ENCODE results near the gene DCLK3. TPM values are rescaled to one million over a fixed set of nuclear protein-coding genes. Genes with fewer than 3 reads are reported as not detected.
A peak's percentile ranks its signal among the peaks of the same experiment; 100 is the strongest.

DCLK3 gene
- total RNA-seq, 1 experiment from 2014 or later: 0.06 TPM

DNA sequence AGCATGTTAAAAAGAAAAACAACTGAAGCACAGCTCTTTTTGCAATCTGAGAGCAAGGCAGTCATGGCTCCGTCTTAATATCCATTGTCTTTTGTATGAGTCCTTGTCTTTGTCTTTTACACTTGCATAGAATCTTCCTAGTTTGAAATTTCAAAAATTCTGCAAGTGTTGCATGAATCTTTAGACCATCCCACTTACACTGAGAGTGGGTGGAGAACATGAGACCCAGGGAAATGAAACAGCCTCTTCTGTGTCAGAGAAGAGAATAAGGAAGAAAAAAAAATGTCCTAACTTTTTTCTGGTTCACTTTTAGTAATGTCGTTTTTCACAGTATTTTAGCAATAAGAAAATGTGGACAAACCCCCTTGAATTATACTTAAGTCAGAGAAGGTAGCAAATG lies 12.1 kb upstream of the DCLK3 start:
- DNase-seq (ENCODE audit: low spot score): no peak
- H3K4me1 ChIP-seq (ENCODE audit: insufficient read depth, low read length, poor library complexity, severe bottlenecking): peaks cover 10% of the 10 kb centered on the region
- CTCF ChIA-PET: no interaction called here
- intact Hi-C loops (cut with micrococcal nuclease; ENCODE audit: unreplicated experiment): no loop called here
- POLR2A ChIA-PET (ENCODE audit: low non-redundant PET): no interaction called here
- no peak for TF ChIP-seq EZH2 (IDR thresholded peaks at IDR 0.05; ENCODE audit: borderline replicate concordance, low read depth, low read length, poor library complexity, severe bottlenecking)
- TF ChIP-seq, protein P1, sequence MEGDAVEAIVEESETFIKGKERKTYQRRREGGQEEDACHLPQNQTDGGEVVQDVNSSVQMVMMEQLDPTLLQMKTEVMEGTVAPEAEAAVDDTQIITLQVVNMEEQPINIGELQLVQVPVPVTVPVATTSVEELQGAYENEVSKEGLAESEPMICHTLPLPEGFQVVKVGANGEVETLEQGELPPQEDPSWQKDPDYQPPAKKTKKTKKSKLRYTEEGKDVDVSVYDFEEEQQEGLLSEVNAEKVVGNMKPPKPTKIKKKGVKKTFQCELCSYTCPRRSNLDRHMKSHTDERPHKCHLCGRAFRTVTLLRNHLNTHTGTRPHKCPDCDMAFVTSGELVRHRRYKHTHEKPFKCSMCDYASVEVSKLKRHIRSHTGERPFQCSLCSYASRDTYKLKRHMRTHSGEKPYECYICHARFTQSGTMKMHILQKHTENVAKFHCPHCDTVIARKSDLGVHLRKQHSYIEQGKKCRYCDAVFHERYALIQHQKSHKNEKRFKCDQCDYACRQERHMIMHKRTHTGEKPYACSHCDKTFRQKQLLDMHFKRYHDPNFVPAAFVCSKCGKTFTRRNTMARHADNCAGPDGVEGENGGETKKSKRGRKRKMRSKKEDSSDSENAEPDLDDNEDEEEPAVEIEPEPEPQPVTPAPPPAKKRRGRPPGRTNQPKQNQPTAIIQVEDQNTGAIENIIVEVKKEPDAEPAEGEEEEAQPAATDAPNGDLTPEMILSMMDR (conservative IDR thresholded peaks at IDR 0.05; ENCODE audit: low read depth, low read length): no peak
- no TSS peak for BruUV-seq (replicated peaks)
- no peaks in the 10 kb centered on the region for H3K27me3 ChIP-seq (replicated peaks; ENCODE audit: insufficient read depth, low read depth, low read length, poor library complexity)
- no peaks in the 10 kb centered on the region for H3K9me3 ChIP-seq (ENCODE audit: low read depth, low read length, poor library complexity, severe bottlenecking)
- H3K36me3 ChIP-seq (ENCODE audit: insufficient read depth, low read length, poor library complexity, severe bottlenecking): no peaks in the 10 kb centered on the region
- H3K4me3 ChIP-seq (ENCODE audit: low read depth, low read length, poor library complexity, severe bottlenecking): no peak overlapping the region
- no peak overlapping the region for H3K27ac ChIP-seq (ENCODE audit: low read depth, low read length, poor library complexity, severe bottlenecking)

DNA sequence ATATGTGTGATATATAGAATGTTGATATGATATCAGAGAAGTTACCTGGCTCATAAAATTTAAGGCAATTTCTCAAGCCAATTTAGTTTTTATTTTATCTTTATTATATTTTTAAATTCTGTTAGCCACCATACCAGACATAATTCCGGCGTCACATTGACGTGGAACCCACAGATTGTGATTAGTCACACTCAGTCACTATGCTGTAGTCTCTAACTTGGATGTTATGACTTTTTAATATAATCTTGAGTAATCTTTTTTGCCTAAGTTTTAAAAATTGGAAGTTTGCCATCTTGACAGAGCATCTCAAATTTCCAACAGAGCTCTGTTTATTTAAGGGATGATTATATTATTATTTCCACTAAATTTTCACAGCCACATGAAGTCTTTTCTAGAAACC lies 9.7 kb upstream of the DCLK3 start:
- Histone ChIP-seq H3K27ac (ENCODE audit: low read depth, low read length, poor library complexity, severe bottlenecking) (no peak overlapping the region), H3K4me1 (ENCODE audit: insufficient read depth, low read length, poor library complexity, severe bottlenecking) (peaks cover 10% of the 10 kb centered on the region), H3K27me3 (replicated peaks; ENCODE audit: insufficient read depth, low read depth, low read length, poor library complexity) (no peaks in the 10 kb centered on the region), H3K9me3 (ENCODE audit: low read depth, low read length, poor library complexity, severe bottlenecking) (no peaks in the 10 kb centered on the region), H3K4me3 (ENCODE audit: low read depth, low read length, poor library complexity, severe bottlenecking) (no peak overlapping the region), H3K36me3 (ENCODE audit: insufficient read depth, low read length, poor library complexity, severe bottlenecking) (no peaks in the 10 kb centered on the region)
- CTCF ChIA-PET: no interaction called here
- POLR2A ChIA-PET (ENCODE audit: low non-redundant PET): no interaction called here
- BruUV-seq (replicated peaks): no TSS peak
- no peak for TF ChIP-seq EZH2 (IDR thresholded peaks at IDR 0.05; ENCODE audit: borderline replicate concordance, low read depth, low read length, poor library complexity, severe bottlenecking)
- TF ChIP-seq, protein P1 (conservative IDR thresholded peaks at IDR 0.05; ENCODE audit: low read depth, low read length): no peak
- peak; percentile 34 for DNase-seq (ENCODE audit: low spot score)
- intact Hi-C loops (cut with micrococcal nuclease; ENCODE audit: unreplicated experiment): no loop called here

DNA sequence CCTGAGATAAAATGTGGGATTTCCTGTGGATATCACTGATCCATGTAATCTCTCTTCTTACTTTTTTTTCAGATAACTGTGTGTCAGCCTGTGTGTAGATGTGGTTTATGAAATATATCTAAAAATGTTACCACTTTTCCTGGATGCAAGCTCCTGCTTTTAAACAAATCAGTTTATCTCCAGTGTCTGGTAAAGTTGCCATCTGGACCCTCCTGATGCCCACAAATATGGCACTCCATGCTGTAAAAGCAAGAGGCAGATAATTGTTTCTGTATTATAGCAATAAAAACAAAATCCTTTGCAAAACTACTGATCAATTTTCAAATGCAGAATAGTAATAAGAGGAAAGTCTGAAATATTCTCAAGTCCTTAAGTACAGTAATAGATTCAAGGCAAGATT lies 7.6 kb upstream of the DCLK3 start:
- intact Hi-C loops (cut with micrococcal nuclease; ENCODE audit: unreplicated experiment): no loop called here
- peaks cover 7% of the 10 kb centered on the region for H3K27me3 ChIP-seq (replicated peaks; ENCODE audit: insufficient read depth, low read depth, low read length, poor library complexity)
- TF ChIP-seq EZH2 (IDR thresholded peaks at IDR 0.05; ENCODE audit: borderline replicate concordance, low read depth, low read length, poor library complexity, severe bottlenecking): no peak
- TF ChIP-seq, protein P1 (conservative IDR thresholded peaks at IDR 0.05; ENCODE audit: low read depth, low read length): no peak
- no peaks in the 10 kb centered on the region for H3K36me3 ChIP-seq (ENCODE audit: insufficient read depth, low read length, poor library complexity, severe bottlenecking)
- peaks cover 10% of the 10 kb centered on the region for H3K4me1 ChIP-seq (ENCODE audit: insufficient read depth, low read length, poor library complexity, severe bottlenecking)
- no TSS peak for BruUV-seq (replicated peaks)
- no peaks in the 10 kb centered on the region for H3K9me3 ChIP-seq (ENCODE audit: low read depth, low read length, poor library complexity, severe bottlenecking)
- H3K27ac ChIP-seq (ENCODE audit: low read depth, low read length, poor library complexity, severe bottlenecking): no peak overlapping the region
- CTCF ChIA-PET: no interaction called here
- no peak overlapping the region for H3K4me3 ChIP-seq (ENCODE audit: low read depth, low read length, poor library complexity, severe bottlenecking)
- POLR2A ChIA-PET (ENCODE audit: low non-redundant PET): no interaction called here
- DNase-seq (ENCODE audit: low spot score): no peak
